PFSK-1 (cell line): ENCODE data around the gene ETV7.

Experiments used
- FOXP2 ChIP-seq: optimal IDR thresholded peaks from 2 replicates; pipeline ENCODE3; 2011; ENCODE audit warnings: borderline replicate concordance, control low read depth, inconsistent platforms; ENCODE audit not compliant: insufficient read depth; ENCODE audit errors: extremely low read length, extremely low read depth
- POLR2AphosphoS5 ChIP-seq: IDR thresholded peaks from 2 replicates; pipeline ENCODE4 v1.6.1; 2012; ENCODE audit warnings: low read depth, mild to moderate bottlenecking, control low read depth, low read length, moderate library complexity
- REST ChIP-seq, 2 experiments: IDR thresholded peaks; 2 replicates each; pipeline versions ENCODE4 v1.6.1 to v1.8.0; 2011 to 2012; ENCODE audit warnings: low read depth in 2 of 2, low read length in 2 of 2, control low read depth in 1 of 2, inconsistent platforms in 1 of 2, mild to moderate bottlenecking in 1 of 2, moderate library complexity in 1 of 2; ENCODE audit not compliant: insufficient read depth in 1 of 2
- SIN3A ChIP-seq: IDR thresholded peaks from 2 replicates; pipeline ENCODE4 v1.6.1; 2012; ENCODE audit warnings: mild to moderate bottlenecking, low read length, moderate library complexity, borderline replicate concordance; ENCODE audit not compliant: insufficient read depth
- TAF1 ChIP-seq: IDR thresholded peaks from 2 replicates; pipeline ENCODE4 v1.6.1; 2012; ENCODE audit warnings: low read length, control low read depth, borderline replicate concordance; ENCODE audit not compliant: insufficient read depth

Gene ETV7

GRCh38 chr6:36322591-36322990 lies 64.9 kb downstream of the ETV7 start:
- no peak for TF ChIP-seq TAF1
- no peak for TF ChIP-seq POLR2AphosphoS5
- TF ChIP-seq FOXP2, result no peak
- TF ChIP-seq SIN3A, result no peak
- no peak for TF ChIP-seq REST (IDR thresholded peaks at IDR 0.05; ENCODE audit: insufficient read depth in 1 of 2, low read depth in 2 of 2, low read length in 2 of 2)

- no peak for TF ChIP-seq POLR2AphosphoS5
- no peak for TF ChIP-seq REST (IDR thresholded peaks at IDR 0.05; ENCODE audit: insufficient read depth in 1 of 2, low read depth in 2 of 2, low read length in 2 of 2)
- TF ChIP-seq TAF1, result no peak
- TF ChIP-seq FOXP2, result no peak
- TF ChIP-seq SIN3A, result no peak
Measured at GRCh38 chr6:36320475-36320874, 67.0 kb downstream of the ETV7 start.

- TF ChIP-seq POLR2AphosphoS5 (no peak), TAF1 (no peak), REST (IDR thresholded peaks at IDR 0.05; ENCODE audit: insufficient read depth in 1 of 2, low read depth in 2 of 2, low read length in 2 of 2) (no peak), SIN3A (no peak), FOXP2 (no peak)
Measured at GRCh38 chr6:36319821-36320220, 67.6 kb downstream of the ETV7 start.

GRCh38 chr6:36319436-36319762 lies 68.1 kb downstream of the ETV7 start:
- no peak for TF ChIP-seq FOXP2
- TF ChIP-seq POLR2AphosphoS5, result no peak
- TF ChIP-seq SIN3A, result no peak
- no peak for TF ChIP-seq REST (IDR thresholded peaks at IDR 0.05; ENCODE audit: insufficient read depth in 1 of 2, low read depth in 2 of 2, low read length in 2 of 2)
- no peak for TF ChIP-seq TAF1

- no peak for TF ChIP-seq POLR2AphosphoS5
- TF ChIP-seq SIN3A, result no peak
Measured at GRCh38 chr6:36318690-36319435, 68.6 kb downstream of the ETV7 start.
